Endometrial microvascular endothelial cells (primary cell): ENCODE measurements around the gene SETD3. TPM values are rescaled to one million over a fixed set of nuclear protein-coding genes. Genes with fewer than 3 reads are reported as not detected.

Experiments used
- in situ Hi-C: cut with HindIII; loops from 2 replicates; pipeline ENCODE4 v1.10.0; 2017; ENCODE audit warnings: low sequenced_read_pairs, low pct_unique_long_range_greater_than_20kb; ENCODE audit errors: inconsistent ontology term
- total RNA-seq: library from RNA; depleted of rRNA; stranded (reverse); fragments of >200 nt; gene quantifications from one replicate; pipeline ENCODE4 v1.2.3, GENCODE V29; 2015; ENCODE audit errors: inconsistent ontology term

Gene SETD3
- total RNA-seq, 1 donor from 2014 or later: 56.9 TPM

- in situ Hi-C loops: no loop called here
Measured at GRCh38 chr14:99410019-99410418, 70.6 kb downstream of the SETD3 start.

- in situ Hi-C loops: no loop called here
Measured at GRCh38 chr14:99408971-99409289, 71.7 kb downstream of the SETD3 start.

GRCh38 chr14:99408286-99408970, 72.2 kb downstream of the SETD3 start:
- in situ Hi-C loops: no loop called here

GRCh38 chr14:99407416-99407815, 73.2 kb downstream of the SETD3 start:
- in situ Hi-C loops: no loop called here

GRCh38 chr14:99402950-99403349, 77.7 kb downstream of the SETD3 start:
- in situ Hi-C loops: no loop called here

- in situ Hi-C loops: no loop called here
Measured at GRCh38 chr14:99402285-99402648, 78.4 kb downstream of the SETD3 start.

- in situ Hi-C loops: no loop called here
Measured at GRCh38 chr14:99401621-99402284, 78.9 kb downstream of the SETD3 start.

GRCh38 chr14:99401211-99401610, 79.4 kb downstream of the SETD3 start:
- in situ Hi-C loops: no loop called here

GRCh38 chr14:99397698-99398097, 83.0 kb downstream of the SETD3 start:
- in situ Hi-C loops: no loop called here

GRCh38 chr14:99395909-99396530, 84.6 kb downstream of the SETD3 start:
- in situ Hi-C loops: no loop called here

- in situ Hi-C loops: no loop called here
Measured at GRCh38 chr14:99394602-99395156, 86.0 kb downstream of the SETD3 start.

- in situ Hi-C loops: no loop called here
Measured at GRCh38 chr14:99393059-99393655, 87.5 kb downstream of the SETD3 start.

GRCh38 chr14:99391671-99392070, 89.0 kb downstream of the SETD3 start:
- in situ Hi-C loops: no loop called here

- in situ Hi-C loops: no loop called here
Measured at GRCh38 chr14:99389174-99389826, 91.4 kb downstream of the SETD3 start.

- in situ Hi-C loops: no loop called here
Measured at GRCh38 chr14:99388286-99388685, 92.4 kb downstream of the SETD3 start.

- in situ Hi-C loops: no loop called here
Measured at GRCh38 chr14:99387880-99388279, 92.8 kb downstream of the SETD3 start.

- in situ Hi-C loops: no loop called here
Measured at GRCh38 chr14:99384450-99385417, 95.9 kb downstream of the SETD3 start.
